ENCODE results near the gene ANO2. TPM values are rescaled to one million over a fixed set of nuclear protein-coding genes. Genes with fewer than 3 reads are reported as not detected.

The ANO2 gene
- total RNA-seq, 4 donors from 2014 or later = 4.0 to 17.9 (median 5.1) TPM

GRCh38 chr12:5737778-5738177, 207.3 kb downstream of the ANO2 start:
- H3K36me3 ChIP-seq = peaks cover 0 to 11% (median 0%) of the 10 kb centered on the region in 4 donors
- intact Hi-C loops (cut with DNase I) = no loop called here
- H3K27ac ChIP-seq (replicated peaks in 1 of 4) = no peak overlapping the region
- TF ChIP-seq EP300 (IDR thresholded peaks at IDR 0.05) (no peak), POLR2AphosphoS5 (IDR thresholded peaks at IDR 0.05) (no peak), POLR2A (IDR thresholded peaks at IDR 0.05; ENCODE audit: low read depth) (no peak)
- TF ChIP-seq, protein P1, sequence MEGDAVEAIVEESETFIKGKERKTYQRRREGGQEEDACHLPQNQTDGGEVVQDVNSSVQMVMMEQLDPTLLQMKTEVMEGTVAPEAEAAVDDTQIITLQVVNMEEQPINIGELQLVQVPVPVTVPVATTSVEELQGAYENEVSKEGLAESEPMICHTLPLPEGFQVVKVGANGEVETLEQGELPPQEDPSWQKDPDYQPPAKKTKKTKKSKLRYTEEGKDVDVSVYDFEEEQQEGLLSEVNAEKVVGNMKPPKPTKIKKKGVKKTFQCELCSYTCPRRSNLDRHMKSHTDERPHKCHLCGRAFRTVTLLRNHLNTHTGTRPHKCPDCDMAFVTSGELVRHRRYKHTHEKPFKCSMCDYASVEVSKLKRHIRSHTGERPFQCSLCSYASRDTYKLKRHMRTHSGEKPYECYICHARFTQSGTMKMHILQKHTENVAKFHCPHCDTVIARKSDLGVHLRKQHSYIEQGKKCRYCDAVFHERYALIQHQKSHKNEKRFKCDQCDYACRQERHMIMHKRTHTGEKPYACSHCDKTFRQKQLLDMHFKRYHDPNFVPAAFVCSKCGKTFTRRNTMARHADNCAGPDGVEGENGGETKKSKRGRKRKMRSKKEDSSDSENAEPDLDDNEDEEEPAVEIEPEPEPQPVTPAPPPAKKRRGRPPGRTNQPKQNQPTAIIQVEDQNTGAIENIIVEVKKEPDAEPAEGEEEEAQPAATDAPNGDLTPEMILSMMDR (IDR thresholded peaks at IDR 0.05) = no peak
- H3K27me3 ChIP-seq = no peaks in the 10 kb centered on the region
- no peaks in the 10 kb centered on the region for H3K4me1 ChIP-seq
- no peak overlapping the region for H3K4me3 ChIP-seq
- no peaks in the 10 kb centered on the region for H3K9me3 ChIP-seq
- no peak for DNase-seq (ENCODE audit: extremely low spot score)
- WGBS = 100% methylated on average over 3 of the region's 3 CpGs

- Histone ChIP-seq H3K27me3 (no peaks in the 10 kb centered on the region), H3K4me1 (no peaks in the 10 kb centered on the region), H3K36me3 (peaks cover 0 to 24% (median 0%) of the 10 kb centered on the region in 4 donors), H3K9me3 (no peaks in the 10 kb centered on the region), H3K27ac (replicated peaks in 1 of 4) (no peak overlapping the region), H3K4me3 (no peak overlapping the region)
- 88% methylated on average over 5 of the region's 5 CpGs for WGBS
- TF ChIP-seq POLR2AphosphoS5 (IDR thresholded peaks at IDR 0.05) = no peak
- peak; percentile 50 for DNase-seq (ENCODE audit: extremely low spot score)
- intact Hi-C loops (cut with DNase I) = no loop called here
These were observed 208.5 kb downstream of the ANO2 start for GRCh38 chr12:5736527-5736926.

DNA sequence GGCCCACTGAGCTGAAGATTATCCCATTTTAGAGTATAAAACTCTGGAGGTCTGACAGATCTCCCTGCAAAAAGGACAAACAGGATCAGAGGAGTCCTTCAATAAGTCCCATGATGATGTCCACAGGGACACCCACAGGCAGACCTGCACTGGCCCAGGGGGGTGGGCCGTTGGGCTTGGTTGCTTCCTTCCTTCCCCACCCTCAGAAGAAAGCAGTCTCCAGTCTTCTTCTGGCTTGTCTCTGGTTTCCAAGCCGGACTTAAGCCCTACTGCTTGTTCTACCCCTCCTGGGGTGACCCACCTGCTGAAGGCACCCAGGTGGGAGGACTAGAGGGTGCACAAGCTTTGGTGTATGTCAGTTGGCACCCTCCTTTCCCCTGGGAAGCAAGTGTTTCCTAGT, 209.0 kb downstream of the ANO2 start:
- 83% methylated on average over 2 of the region's 2 CpGs for WGBS
- TF ChIP-seq POLR2AphosphoS5 (IDR thresholded peaks at IDR 0.05) = no peak
- TF ChIP-seq, protein P1 (IDR thresholded peaks at IDR 0.05) = no peak
- TF ChIP-seq EP300 (IDR thresholded peaks at IDR 0.05) = no peak
- no peak for TF ChIP-seq POLR2A (IDR thresholded peaks at IDR 0.05; ENCODE audit: low read depth)
- Histone ChIP-seq H3K36me3 (peaks cover 0 to 26% (median 0%) of the 10 kb centered on the region in 4 donors), H3K4me3 (no peak overlapping the region), H3K4me1 (no peaks in the 10 kb centered on the region), H3K27me3 (no peaks in the 10 kb centered on the region), H3K9me3 (no peaks in the 10 kb centered on the region), H3K27ac (replicated peaks in 1 of 4) (no peak overlapping the region)
- intact Hi-C loops (cut with DNase I) = no loop called here
- peak; percentile 68 for DNase-seq (ENCODE audit: extremely low spot score)

- Histone ChIP-seq H3K36me3 (peaks cover 0 to 23% (median 0%) of the 10 kb centered on the region in 4 donors), H3K9me3 (no peaks in the 10 kb centered on the region), H3K4me1 (no peaks in the 10 kb centered on the region), H3K27ac (replicated peaks in 1 of 4) (no peak overlapping the region), H3K4me3 (no peak overlapping the region), H3K27me3 (no peaks in the 10 kb centered on the region)
- DNase-seq (ENCODE audit: extremely low spot score) = no peak
- 72% methylated on average over 5 of the region's 5 CpGs for WGBS
- intact Hi-C loops (cut with DNase I) = no loop called here
- TF ChIP-seq EP300 (IDR thresholded peaks at IDR 0.05) (no peak), POLR2A (IDR thresholded peaks at IDR 0.05; ENCODE audit: low read depth) (no peak), POLR2AphosphoS5 (IDR thresholded peaks at IDR 0.05) (no peak)
- TF ChIP-seq, protein P1 (IDR thresholded peaks at IDR 0.05) = no peak
These were observed 211.1 kb downstream of the ANO2 start for GRCh38 chr12:5733916-5734315.

DNA sequence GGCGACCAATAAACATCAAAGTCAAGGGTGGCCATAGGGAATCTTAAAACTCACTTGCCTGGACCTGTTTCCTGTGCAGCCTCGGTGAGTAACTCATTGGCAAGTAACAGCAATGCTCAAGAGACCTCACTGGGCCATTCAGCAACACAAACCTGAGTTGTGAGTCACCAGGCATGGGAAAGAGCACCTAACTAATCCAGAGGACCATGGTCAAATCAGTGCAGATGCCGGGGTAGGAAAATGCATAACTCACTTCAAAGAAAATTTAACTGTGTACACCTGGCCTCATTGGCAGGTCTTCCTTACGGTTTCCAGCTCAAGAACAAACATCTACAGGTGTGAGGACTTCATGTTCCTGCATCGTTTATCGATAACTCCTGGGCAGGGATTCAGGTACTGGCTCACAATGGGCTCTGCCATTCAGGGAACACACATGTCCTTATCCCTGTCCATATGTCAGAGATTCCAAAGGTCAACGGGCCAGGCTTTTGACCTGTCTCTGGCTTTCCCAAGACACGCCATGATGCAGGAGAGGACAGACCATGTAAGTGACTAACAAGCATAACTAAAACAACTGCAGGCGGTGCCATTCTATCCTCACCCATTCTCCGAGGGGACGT, 211.8 kb downstream of the ANO2 start:
- Histone ChIP-seq H3K4me3 (no peak overlapping the region), H3K9me3 (no peaks in the 10 kb centered on the region), H3K27me3 (no peaks in the 10 kb centered on the region), H3K36me3 (peaks cover 0 to 16% (median 0%) of the 10 kb centered on the region in 4 donors), H3K4me1 (no peaks in the 10 kb centered on the region), H3K27ac (replicated peaks in 1 of 4) (no peak overlapping the region)
- intact Hi-C loops (cut with DNase I) = no loop called here
- TF ChIP-seq POLR2A (IDR thresholded peaks at IDR 0.05; ENCODE audit: low read depth) = no peak
- no peak for TF ChIP-seq EP300 (IDR thresholded peaks at IDR 0.05)
- no peak for TF ChIP-seq POLR2AphosphoS5 (IDR thresholded peaks at IDR 0.05)
- TF ChIP-seq, protein P1 (IDR thresholded peaks at IDR 0.05) = no peak
- DNase-seq (ENCODE audit: extremely low spot score) = no peak
- 85% methylated on average over 11 of the region's 11 CpGs for WGBS
